H9 (cell line): Measurements from ENCODE around the gene PUM2. TPM values are rescaled to one million over a fixed set of nuclear protein-coding genes. Genes with fewer than 3 reads are reported as not detected.

ENCODE experiments used
- DNase-seq: peaks from one replicate; pipeline ENCODE4 v3.0.0-alpha.2; 2017
- H2AFZ ChIP-seq: one replicate; pipeline ENCODE4 v1.6.1; 2013; ENCODE audit warnings: mild to moderate bottlenecking, low read length, control low read depth, moderate library complexity
- H2AK5ac ChIP-seq: 2 replicates; pipeline ENCODE4 v1.6.1; 2013; ENCODE audit warnings: low read length, control low read depth, mixed read lengths; ENCODE audit not compliant: insufficient read length
- H2BK120ac ChIP-seq: one replicate; pipeline ENCODE4 v1.6.1; 2013; ENCODE audit warnings: low read depth, mild to moderate bottlenecking, low read length, control low read depth, inconsistent platforms; ENCODE audit not compliant: poor library complexity, severe bottlenecking
- H2BK12ac ChIP-seq: 2 replicates; pipeline ENCODE4 v1.6.1; 2013; ENCODE audit warnings: low read length, control low read depth, mixed read lengths, low read depth; ENCODE audit not compliant: insufficient read length
- H2BK15ac ChIP-seq: 2 replicates; pipeline ENCODE4 v1.6.1; 2013; ENCODE audit warnings: low read depth, low read length, control low read depth
- H2BK20ac ChIP-seq: one replicate; pipeline ENCODE4 v1.6.1; 2013; ENCODE audit warnings: low read depth, mild to moderate bottlenecking, low read length, control low read depth, inconsistent platforms; ENCODE audit not compliant: poor library complexity, severe bottlenecking
- H2BK5ac ChIP-seq: 2 replicates; pipeline ENCODE4 v1.6.1; 2013; ENCODE audit warnings: low read length, control low read depth, mixed read lengths; ENCODE audit not compliant: insufficient read length
- H3K14ac ChIP-seq: 2 replicates; pipeline ENCODE4 v1.6.1; 2013; ENCODE audit warnings: low read length, control low read depth; ENCODE audit not compliant: insufficient read depth
- H3K18ac ChIP-seq: 2 replicates; pipeline ENCODE4 v1.6.1; 2013; ENCODE audit warnings: low read depth, mild to moderate bottlenecking, mixed read lengths, low read length, control low read depth; ENCODE audit not compliant: insufficient read length
- H3K23ac ChIP-seq: 2 replicates; pipeline ENCODE4 v1.6.1; 2013; ENCODE audit warnings: low read length, control low read depth, mixed read lengths, low read depth; ENCODE audit not compliant: insufficient read length
- H3K23me2 ChIP-seq: 2 replicates; pipeline ENCODE4 v1.6.1; 2013; ENCODE audit warnings: low read depth, mild to moderate bottlenecking, mixed read lengths, low read length, control low read depth; ENCODE audit not compliant: insufficient read length, poor library complexity, severe bottlenecking
- H3K27ac ChIP-seq: 2 replicates; pipeline ENCODE4 v1.5.1; 2013; ENCODE audit warnings: low read length, control low read depth, mixed read lengths, low read depth; ENCODE audit not compliant: insufficient read length
- H3K27me3 ChIP-seq: 2 replicates; pipeline ENCODE4 v1.6.1; 2013; ENCODE audit warnings: low read length, control low read depth, inconsistent platforms; ENCODE audit not compliant: insufficient read depth
- H3K4ac ChIP-seq: 2 replicates; pipeline ENCODE4 v1.6.1; 2013; ENCODE audit warnings: low read depth, mild to moderate bottlenecking, control low read depth, inconsistent platforms, low read length, moderate library complexity
- H3K4me1 ChIP-seq: 2 replicates; pipeline ENCODE4 v1.6.1; 2013; ENCODE audit warnings: low read length, control low read depth, inconsistent platforms; ENCODE audit not compliant: insufficient read depth
- H3K4me2 ChIP-seq: 2 replicates; pipeline ENCODE4 v1.6.1; 2013; ENCODE audit warnings: low read length, control low read depth, mixed read lengths; ENCODE audit not compliant: insufficient read length, insufficient read depth
- H3K56ac ChIP-seq: 2 replicates; pipeline ENCODE4 v1.6.1; 2013; ENCODE audit warnings: low read depth, mild to moderate bottlenecking, mixed read lengths, low read length, control low read depth; ENCODE audit not compliant: insufficient read length
- H3K79me1 ChIP-seq: 2 replicates; pipeline ENCODE4 v1.6.1; 2013; ENCODE audit warnings: low read depth, mild to moderate bottlenecking, moderate library complexity, low read length, control low read depth, inconsistent platforms; ENCODE audit not compliant: insufficient read depth, poor library complexity, severe bottlenecking
- H3K79me2 ChIP-seq: 2 replicates; pipeline ENCODE4 v1.6.1; 2013; ENCODE audit warnings: low read length, control low read depth, inconsistent platforms; ENCODE audit not compliant: insufficient read depth
- H3K9ac ChIP-seq: 2 replicates; pipeline ENCODE4 v1.6.1; 2013; ENCODE audit warnings: low read length, control low read depth, mixed read lengths; ENCODE audit not compliant: insufficient read length; ENCODE audit errors: extremely low read depth
- H3K9me3 ChIP-seq: one replicate; pipeline ENCODE4 v1.6.1; 2013; ENCODE audit warnings: low read depth, low read length, inconsistent platforms; ENCODE audit not compliant: control insufficient read depth
- H3T11ph ChIP-seq: one replicate; pipeline ENCODE4 v1.6.1; 2013; ENCODE audit warnings: mild to moderate bottlenecking, low read length, control low read depth, inconsistent platforms
- H4K20me1 ChIP-seq: one replicate; pipeline ENCODE4 v1.6.1; 2013; ENCODE audit not compliant: control insufficient read depth, insufficient read length, insufficient read depth
- H4K5ac ChIP-seq: 2 replicates; pipeline ENCODE4 v1.6.1; 2013; ENCODE audit warnings: low read depth, mild to moderate bottlenecking, mixed read lengths, low read length, control low read depth; ENCODE audit not compliant: insufficient read length
- H4K8ac ChIP-seq: replicated peaks from 2 replicates; pipeline ENCODE4 v1.6.1; 2013; ENCODE audit warnings: low read length, control low read depth, mixed read lengths, low read depth; ENCODE audit not compliant: insufficient read length
- H4K91ac ChIP-seq: 2 replicates; pipeline ENCODE4 v1.6.1; 2013; ENCODE audit warnings: low read depth, mild to moderate bottlenecking, moderate library complexity, mixed read lengths, low read length, control low read depth; ENCODE audit not compliant: insufficient read length
- H3K27ac Mint-ChIP-seq, 3 experiments: 2 replicates in 2 of 3; 3 replicates in 1 of 3; pipeline ENCODE4 v1.8.0; 2020 to 2021; ENCODE audit warnings: mixed read lengths in 3 of 3, mild to moderate bottlenecking in 1 of 3, moderate library complexity in 1 of 3
- H3K27me3 Mint-ChIP-seq: 2 replicates; pipeline ENCODE4 v1.8.0; 2021; ENCODE audit warnings: low read depth, mild to moderate bottlenecking, moderate library complexity, mixed read lengths
- H3K36me3 Mint-ChIP-seq, 3 experiments: 2 replicates in 2 of 3; 3 replicates in 1 of 3; pipeline ENCODE4 v1.8.0; 2020 to 2021; ENCODE audit warnings: low read depth in 3 of 3, mixed read lengths in 3 of 3; ENCODE audit not compliant: insufficient read depth in 1 of 3
- H3K4me1 Mint-ChIP-seq, 2 experiments: 2 replicates each; pipeline ENCODE4 v1.8.0; 2020; ENCODE audit warnings: mixed read lengths in 2 of 2
- H3K4me3 Mint-ChIP-seq, 2 experiments: 2 replicates in 1 of 2; 3 replicates in 1 of 2; pipeline ENCODE4 v1.8.0; 2020 to 2021; ENCODE audit warnings: mild to moderate bottlenecking in 2 of 2, mixed read lengths in 2 of 2, moderate library complexity in 1 of 2
- H3K9me3 Mint-ChIP-seq, 2 experiments: 2 replicates in 1 of 2; 3 replicates in 1 of 2; pipeline ENCODE4 v1.8.0; 2020; ENCODE audit warnings: mild to moderate bottlenecking in 2 of 2, mixed read lengths in 2 of 2, moderate library complexity in 1 of 2
- CTCF ChIP-seq: fragments of 200-600 bp; sonication (generic); conservative IDR thresholded peaks from 3 replicates; pipeline ENCODE4 v1.8.0; 2021; ENCODE audit warnings: antibody characterized with exemption, mild to moderate bottlenecking
- WGBS: extraction: QIAGEN DNeasy Blood & Tissue Kit; methylation state at CpG from one replicate; pipeline ENCODE4 v1.1.7; 2013; ENCODE audit warnings: missing lambda C conversion rate, low lambda C conversion rate, mixed read lengths; ENCODE audit not compliant: insufficient read length; ENCODE audit errors: extremely low coverage; 5-methylcytosine and 5-hydroxymethylcytosine counted together
- total RNA-seq: library from RNA; stranded (reverse); gene quantifications from 2 replicates; pipeline ENCODE4 v1.2.1, GENCODE V29; 2021

The PUM2 gene
- total RNA-seq, 1 experiment from 2014 or later, result 96.6 TPM

GRCh38 chr2:20317690-20318089 is 33.0 kb downstream of the PUM2 start:
- Histone ChIP-seq H3T11ph (no peak overlapping the region), H3K79me1 (peaks cover 9% of the 10 kb centered on the region), H3K4me2 (no peak overlapping the region), H2AK5ac (no peak overlapping the region), H2BK120ac (no peak overlapping the region), H3K23me2 (no peaks in the 10 kb centered on the region), H3K79me2 (peaks cover 4% of the 10 kb centered on the region; the same call in 1 of the 2 replicates), H4K91ac (no peak overlapping the region), H2BK5ac (no peak overlapping the region), H3K23ac (no peak overlapping the region), H3K18ac (no peak overlapping the region), H4K8ac (no peak overlapping the region), H3K56ac (no peak overlapping the region), H2AFZ (no peak overlapping the region), H2BK12ac (no peak overlapping the region), H3K14ac (no peak overlapping the region), H3K4me1 (peaks cover 3% of the 10 kb centered on the region; the same call in 1 of the 2 replicates), H4K5ac (no peak overlapping the region), H2BK20ac (no peak overlapping the region), H3K27ac (no peak overlapping the region), H3K9ac (no peak overlapping the region), H3K27me3 (no peaks in the 10 kb centered on the region), H3K4ac (no peak overlapping the region), H3K9me3 (no peaks in the 10 kb centered on the region), H2BK15ac (no peak overlapping the region), H4K20me1 (no peaks in the 10 kb centered on the region)
- no peak overlapping the region for H3K27ac Mint-ChIP-seq
- H3K36me3 Mint-ChIP-seq, result peaks cover 33 to 64% (median 56%) of the 10 kb centered on the region in 3 experiments
- WGBS, result no CpG with 5 or more reads among the region's 3 CpGs
- H3K27me3 Mint-ChIP-seq, result no peaks in the 10 kb centered on the region
- no peaks in the 10 kb centered on the region for H3K9me3 Mint-ChIP-seq
- H3K4me1 Mint-ChIP-seq, result peaks cover 36 to 53% of the 10 kb centered on the region in 2 experiments
- DNase-seq, result no peak
- H3K4me3 Mint-ChIP-seq, result no peak overlapping the region
- no peak for TF ChIP-seq CTCF
